Suppressor macrophage treated with lipopolysaccharide for 4 hours (primary cell): ENCODE results near the gene CCN5.
A peak's percentile ranks its signal among the peaks of the same experiment; 100 is the strongest.

ENCODE experiments used
- DNase-seq: peaks from one replicate; pipeline ENCODE4 v3.0.0-alpha.2; 2020

CCN5 gene

GRCh38 chr20:44717986-44718385 lies 2.8 kb downstream of the CCN5 start:
- DNase-seq = no peak

GRCh38 chr20:44719841-44720240 lies 4.7 kb downstream of the CCN5 start:
- no peak for DNase-seq

GRCh38 chr20:44720621-44720996 lies 5.4 kb downstream of the CCN5 start:
- no peak for DNase-seq

- no peak for DNase-seq
These were observed 6.0 kb downstream of the CCN5 start for GRCh38 chr20:44720997-44721784.

GRCh38 chr20:44721785-44722054 lies 6.6 kb downstream of the CCN5 start:
- no peak for DNase-seq

GRCh38 chr20:44722990-44723389 lies 7.8 kb downstream of the CCN5 start:
- no peak for DNase-seq

- DNase-seq = no peak
These were observed 8.2 kb downstream of the CCN5 start for GRCh38 chr20:44723391-44723790.

GRCh38 chr20:44723798-44724362 lies 8.7 kb downstream of the CCN5 start:
- DNase-seq = no peak

GRCh38 chr20:44724423-44725091 lies 9.4 kb downstream of the CCN5 start:
- DNase-seq = no peak

GRCh38 chr20:44725837-44726236 lies 10.7 kb downstream of the CCN5 start:
- no peak for DNase-seq

GRCh38 chr20:44727039-44727438 lies 11.9 kb downstream of the CCN5 start:
- no peak for DNase-seq

- DNase-seq = no peak
These were observed 12.5 kb downstream of the CCN5 start for GRCh38 chr20:44727651-44728050.

GRCh38 chr20:44728801-44729443 lies 13.8 kb downstream of the CCN5 start:
- peak; percentile 41 for DNase-seq

GRCh38 chr20:44730441-44730840 lies 15.3 kb downstream of the CCN5 start:
- DNase-seq = no peak

GRCh38 chr20:44731657-44732056 lies 16.5 kb downstream of the CCN5 start:
- DNase-seq = no peak

- no peak for DNase-seq
These were observed 17.2 kb downstream of the CCN5 start for GRCh38 chr20:44732327-44732726.

GRCh38 chr20:44733341-44734069 lies 18.3 kb downstream of the CCN5 start:
- peak; percentile 72 for DNase-seq

GRCh38 chr20:44734938-44735337 lies 19.8 kb downstream of the CCN5 start:
- DNase-seq = no peak

- no peak for DNase-seq
These were observed 20.6 kb downstream of the CCN5 start for GRCh38 chr20:44735816-44736169.

GRCh38 chr20:44736170-44737021 lies 21.2 kb downstream of the CCN5 start:
- peak; percentile 84 for DNase-seq

GRCh38 chr20:44737116-44737515 lies 21.9 kb downstream of the CCN5 start:
- DNase-seq = no peak

GRCh38 chr20:44738813-44739477 lies 23.8 kb downstream of the CCN5 start:
- peak; percentile 34 for DNase-seq
